ENCODE data around the gene SLC16A9.

Gene SLC16A9

DNA sequence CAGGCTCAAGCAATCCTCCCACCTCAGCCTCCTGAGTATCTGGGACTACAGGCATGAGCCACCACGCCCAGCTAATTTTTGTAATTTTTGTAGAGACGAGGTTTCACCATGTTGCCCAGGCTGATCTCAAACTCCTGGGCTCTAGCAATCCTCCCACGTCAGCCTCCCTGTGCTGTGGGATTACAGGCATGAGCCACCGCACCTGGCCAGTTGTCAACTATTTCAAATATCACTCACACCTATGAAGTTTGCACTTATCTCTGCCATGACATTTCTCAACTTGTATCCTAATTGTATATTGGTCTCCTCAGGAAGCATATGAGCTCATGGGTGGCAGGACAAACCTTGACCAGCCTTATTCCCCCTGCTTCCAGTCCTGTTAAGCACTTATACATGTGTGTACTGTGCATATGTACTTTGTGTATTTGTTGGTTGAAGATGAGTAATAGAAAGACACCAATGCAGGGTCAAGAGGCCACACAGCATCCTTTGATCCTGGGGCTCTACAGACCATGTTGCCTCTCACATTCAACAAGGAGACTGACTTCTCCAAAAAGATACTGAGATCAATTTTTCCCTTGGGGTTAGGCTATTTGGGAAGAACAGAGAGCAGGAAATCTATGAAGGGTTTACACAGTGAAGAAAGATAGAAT is 82.2 kb downstream of the SLC16A9 start:
- no peaks in the 10 kb centered on the region for H3K9me3 Mint-ChIP-seq
- H3K4me1 Mint-ChIP-seq, result peaks cover 20% of the 10 kb centered on the region
- no peak overlapping the region for H3K4me3 Mint-ChIP-seq
- H3K27me3 Mint-ChIP-seq (ENCODE audit: low read depth), result no peaks in the 10 kb centered on the region
- no peak for TF ChIP-seq CTCF (IDR thresholded peaks at IDR 0.05; ENCODE audit: unreplicated experiment in 3 of 3)
- no peaks in the 10 kb centered on the region for H3K36me3 Mint-ChIP-seq (ENCODE audit: low read depth)
- no peak overlapping the region for H3K27ac Mint-ChIP-seq

- H3K4me1 Mint-ChIP-seq, result peaks cover 20% of the 10 kb centered on the region
- TF ChIP-seq CTCF (IDR thresholded peaks at IDR 0.05; ENCODE audit: unreplicated experiment in 3 of 3), result no peak
- H3K36me3 Mint-ChIP-seq (ENCODE audit: low read depth), result no peaks in the 10 kb centered on the region
- H3K9me3 Mint-ChIP-seq, result no peaks in the 10 kb centered on the region
- H3K27me3 Mint-ChIP-seq (ENCODE audit: low read depth), result no peaks in the 10 kb centered on the region
- H3K27ac Mint-ChIP-seq, result peak overlapping the region in 1 of 3 experiments; percentile 74
- no peak overlapping the region for H3K4me3 Mint-ChIP-seq
Measured at GRCh38 chr10:59626523-59626869, 83.2 kb downstream of the SLC16A9 start.

GRCh38 chr10:59625721-59626522 is 83.7 kb downstream of the SLC16A9 start:
- Mint-ChIP-seq H3K36me3 (ENCODE audit: low read depth) (no peaks in the 10 kb centered on the region), H3K9me3 (no peaks in the 10 kb centered on the region), H3K27ac (peak overlapping the region; percentile 65 to 77 (median 74)), H3K4me3 (peak overlapping the region in 1 of 3 experiments; percentile 16), H3K4me1 (peaks cover 20% of the 10 kb centered on the region), H3K27me3 (ENCODE audit: low read depth) (no peaks in the 10 kb centered on the region)
- peak; percentile 84 to 85 (median 85) for TF ChIP-seq CTCF (IDR thresholded peaks at IDR 0.05; ENCODE audit: unreplicated experiment in 3 of 3)

- peaks cover 20% of the 10 kb centered on the region for H3K4me1 Mint-ChIP-seq
- no peak overlapping the region for H3K4me3 Mint-ChIP-seq
- H3K27me3 Mint-ChIP-seq (ENCODE audit: low read depth), result no peaks in the 10 kb centered on the region
- peak overlapping the region in 1 of 3 experiments; percentile 74 for H3K27ac Mint-ChIP-seq
- TF ChIP-seq CTCF (IDR thresholded peaks at IDR 0.05; ENCODE audit: unreplicated experiment in 3 of 3), result no peak
- H3K36me3 Mint-ChIP-seq (ENCODE audit: low read depth), result no peaks in the 10 kb centered on the region
- H3K9me3 Mint-ChIP-seq, result no peaks in the 10 kb centered on the region
Measured at GRCh38 chr10:59624951-59625350, 84.7 kb downstream of the SLC16A9 start.

DNA sequence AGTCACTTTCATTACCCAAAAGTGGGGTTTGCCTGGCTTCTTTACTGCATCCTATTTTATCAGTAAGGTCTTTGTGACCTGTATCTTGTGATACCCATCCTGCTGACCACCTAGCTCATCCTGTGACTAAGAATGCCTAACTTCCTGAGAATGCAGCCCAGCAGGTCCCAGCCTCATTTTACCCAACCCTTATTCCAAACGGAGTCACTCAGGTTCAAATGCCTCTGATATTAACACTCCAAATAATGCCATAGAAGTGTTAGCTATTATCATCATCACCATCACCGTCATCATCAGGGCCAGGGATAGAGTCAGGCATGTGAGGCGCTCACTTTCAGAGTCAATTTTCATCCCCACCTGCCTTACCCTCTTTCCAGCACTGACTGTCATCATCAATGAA is 85.5 kb downstream of the SLC16A9 start:
- H3K4me3 Mint-ChIP-seq, result no peak overlapping the region
- no peak overlapping the region for H3K27ac Mint-ChIP-seq
- H3K36me3 Mint-ChIP-seq (ENCODE audit: low read depth), result no peaks in the 10 kb centered on the region
- no peaks in the 10 kb centered on the region for H3K9me3 Mint-ChIP-seq
- H3K4me1 Mint-ChIP-seq, result peaks cover 20% of the 10 kb centered on the region
- no peak for TF ChIP-seq CTCF (IDR thresholded peaks at IDR 0.05; ENCODE audit: unreplicated experiment in 3 of 3)
- no peaks in the 10 kb centered on the region for H3K27me3 Mint-ChIP-seq (ENCODE audit: low read depth)
